Activated T-cell treated with anti-CD3 and anti-CD28 coated beads for 4 hours (primary cell): ENCODE measurements around the gene CKAP4.
"Not testable (repeated sequence)": the region's sequence is repeated elsewhere in the genome, so short reads cannot be mapped to it uniquely, and the experiment has no call there.

Source experiments
- DNase-seq: peaks from one replicate; pipeline ENCODE4 v3.0.0-alpha.2; 2020

CKAP4 gene, protein sequence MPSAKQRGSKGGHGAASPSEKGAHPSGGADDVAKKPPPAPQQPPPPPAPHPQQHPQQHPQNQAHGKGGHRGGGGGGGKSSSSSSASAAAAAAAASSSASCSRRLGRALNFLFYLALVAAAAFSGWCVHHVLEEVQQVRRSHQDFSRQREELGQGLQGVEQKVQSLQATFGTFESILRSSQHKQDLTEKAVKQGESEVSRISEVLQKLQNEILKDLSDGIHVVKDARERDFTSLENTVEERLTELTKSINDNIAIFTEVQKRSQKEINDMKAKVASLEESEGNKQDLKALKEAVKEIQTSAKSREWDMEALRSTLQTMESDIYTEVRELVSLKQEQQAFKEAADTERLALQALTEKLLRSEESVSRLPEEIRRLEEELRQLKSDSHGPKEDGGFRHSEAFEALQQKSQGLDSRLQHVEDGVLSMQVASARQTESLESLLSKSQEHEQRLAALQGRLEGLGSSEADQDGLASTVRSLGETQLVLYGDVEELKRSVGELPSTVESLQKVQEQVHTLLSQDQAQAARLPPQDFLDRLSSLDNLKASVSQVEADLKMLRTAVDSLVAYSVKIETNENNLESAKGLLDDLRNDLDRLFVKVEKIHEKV

GRCh38 chr12:106247674-106248311, at the start of gene CKAP4:
Gene CKAP4 (minus strand): TSS chr12:106248020. CDS start chr12:106247851, 169 bp downstream.
- DNase-seq, result peak; percentile 24

- DNase-seq, result no peak
Observed at GRCh38 chr12:106297075-106297474, 49.3 kb upstream of the CKAP4 start.

- DNase-seq, result no peak
Observed at GRCh38 chr12:106296179-106296877, 48.5 kb upstream of the CKAP4 start.

GRCh38 chr12:106292339-106292738, 44.5 kb upstream of the CKAP4 start:
- DNase-seq, result no peak

GRCh38 chr12:106291342-106291741, 43.5 kb upstream of the CKAP4 start:
- DNase-seq, result no peak

- no peak for DNase-seq
Observed at GRCh38 chr12:106290666-106291065, 42.8 kb upstream of the CKAP4 start.

DNA sequence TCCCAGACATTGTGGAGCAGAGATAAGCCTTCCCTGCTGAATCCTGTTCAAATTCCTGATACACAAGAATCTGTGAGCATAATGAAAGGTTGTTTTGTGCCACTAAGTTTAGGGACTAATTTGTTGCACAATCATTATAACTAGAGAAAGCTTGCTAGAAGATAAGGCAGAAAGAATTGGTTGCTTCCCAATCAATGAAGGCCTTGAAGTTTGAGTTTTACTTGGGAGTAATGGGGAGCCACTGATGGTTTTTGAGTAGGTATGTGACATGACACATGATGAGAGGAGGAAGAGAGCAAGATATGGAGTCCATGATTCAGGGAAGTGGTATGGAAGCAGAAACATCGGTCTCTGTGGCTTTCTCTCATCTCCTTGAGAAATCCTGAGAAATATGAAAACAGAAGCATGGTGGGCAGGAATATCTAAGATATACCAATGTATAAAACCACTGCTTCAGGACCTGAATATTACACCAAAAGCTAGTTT, 41.4 kb upstream of the CKAP4 start:
- DNase-seq, result no peak

DNA sequence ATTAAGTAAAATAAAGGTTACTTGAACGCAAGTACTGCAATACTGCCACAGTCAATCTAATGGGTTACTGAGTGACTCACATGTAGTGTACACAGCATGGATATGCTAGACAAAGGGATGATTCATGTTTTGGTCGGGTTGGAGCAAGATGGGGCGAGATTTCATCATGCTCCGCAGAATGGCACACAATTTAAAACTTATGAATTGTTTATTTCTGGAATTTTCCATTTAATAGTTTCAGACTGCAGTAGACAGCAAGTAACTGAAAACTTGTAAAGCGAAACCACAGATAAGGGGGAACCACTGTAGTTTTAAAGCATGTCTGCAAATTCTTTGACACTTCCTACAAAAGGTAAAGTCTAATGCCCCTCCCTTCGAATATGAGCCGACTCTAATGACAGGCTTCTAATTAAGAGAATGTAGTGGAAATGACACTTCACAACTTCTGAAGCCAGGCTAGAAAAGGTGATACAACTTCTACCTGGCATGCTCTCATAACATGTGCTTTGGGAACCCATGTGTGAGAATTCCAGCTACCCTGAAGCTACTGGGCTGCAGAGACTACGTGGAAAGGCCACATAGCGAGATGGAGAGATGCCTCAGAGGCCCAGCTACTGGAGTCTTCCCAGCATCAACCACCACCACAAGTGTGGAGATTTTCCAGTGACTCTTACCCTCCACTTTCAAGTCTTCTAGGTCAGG, 40.8 kb upstream of the CKAP4 start:
- peak; percentile 9 for DNase-seq

DNA sequence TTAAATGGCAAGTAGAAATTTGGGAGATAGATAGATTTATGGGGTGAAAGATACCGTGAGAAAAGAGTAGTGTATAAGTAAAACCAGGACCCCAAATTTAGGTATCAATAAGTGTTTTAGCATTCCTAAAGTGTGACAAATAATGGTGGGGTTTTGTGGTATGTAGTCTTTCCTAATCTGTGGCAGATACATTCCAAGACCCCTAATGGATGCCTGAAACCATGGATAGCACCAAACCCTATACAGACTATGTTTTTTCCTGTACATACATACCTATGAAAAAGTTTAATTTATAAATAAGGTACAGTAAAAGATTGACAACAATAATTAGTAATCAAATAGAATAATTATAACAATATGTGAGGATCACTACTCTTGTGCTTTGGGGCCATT, 40.3 kb upstream of the CKAP4 start:
- DNase-seq, result no peak

GRCh38 chr12:106287364-106287763, 39.5 kb upstream of the CKAP4 start:
- DNase-seq, result no peak

DNA sequence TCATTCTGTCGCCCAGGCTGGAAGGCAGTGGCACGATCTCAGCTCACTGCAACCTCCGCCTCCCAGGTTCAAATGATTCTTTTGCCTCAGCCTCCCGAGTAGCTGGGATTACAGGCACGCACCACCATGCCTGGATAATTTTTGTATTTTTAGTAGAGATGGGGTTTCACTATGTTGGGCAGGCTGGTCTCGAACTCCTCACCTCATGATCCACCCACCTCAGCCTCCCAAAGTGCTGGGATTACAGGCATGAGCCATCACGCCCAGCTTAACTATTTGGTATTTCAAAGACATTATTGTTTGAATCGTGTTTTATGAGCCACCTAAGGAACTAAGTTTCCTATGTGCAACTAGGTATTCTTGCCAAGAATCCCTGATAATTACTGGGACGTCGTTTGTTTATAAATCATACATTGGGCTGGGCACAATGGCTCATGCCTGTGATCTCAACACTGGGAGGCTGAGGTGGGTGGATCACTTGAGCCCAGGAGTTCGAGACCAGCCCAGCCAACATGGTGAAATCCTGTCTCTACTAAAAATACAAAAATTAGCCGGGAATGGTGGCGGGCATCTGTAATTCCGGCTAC, 38.8 kb upstream of the CKAP4 start:
- DNase-seq, result not testable (repeated sequence)

- DNase-seq, result no peak
Observed at GRCh38 chr12:106285982-106286381, 38.2 kb upstream of the CKAP4 start.

DNA sequence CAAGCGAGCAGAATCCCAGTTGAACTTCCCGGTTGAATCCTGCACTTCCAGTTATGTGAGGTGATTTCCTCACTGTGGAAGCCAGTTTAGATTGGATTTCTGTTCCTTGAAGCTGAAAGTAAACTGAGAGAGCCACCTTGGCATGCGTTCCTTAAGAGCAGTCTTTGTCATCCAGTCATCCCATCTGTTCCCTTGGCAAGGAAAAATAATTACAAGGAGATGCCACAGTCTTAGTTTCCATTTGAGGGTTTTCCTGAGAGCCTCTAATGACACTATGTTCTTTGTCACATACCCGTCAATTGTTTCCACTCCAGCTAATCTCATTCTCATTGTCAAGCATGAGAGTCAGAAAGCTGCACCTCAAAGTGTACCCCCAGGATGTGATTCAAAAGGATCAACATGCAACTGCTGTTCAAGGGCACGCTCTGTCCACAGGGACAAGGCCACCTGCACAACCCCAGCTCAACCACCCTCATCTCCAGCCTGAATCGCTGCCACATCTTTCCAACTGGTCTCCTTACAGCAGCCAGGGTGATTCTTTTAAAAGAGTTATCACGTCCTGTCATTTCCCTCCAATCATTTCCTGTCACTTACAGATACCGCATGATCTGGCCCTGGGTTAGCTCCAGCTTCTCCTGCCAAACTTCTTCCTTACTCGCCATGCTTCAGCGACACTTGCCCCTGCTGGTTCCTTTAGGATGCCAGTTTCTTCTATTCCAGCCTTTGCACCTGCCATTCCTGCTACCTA, 36.7 kb upstream of the CKAP4 start:
- no peak for DNase-seq

GRCh38 chr12:106282457-106283097, 34.8 kb upstream of the CKAP4 start:
- peak; percentile 27 for DNase-seq

- no peak for DNase-seq
Observed at GRCh38 chr12:106281804-106282203, 34.0 kb upstream of the CKAP4 start.

DNA sequence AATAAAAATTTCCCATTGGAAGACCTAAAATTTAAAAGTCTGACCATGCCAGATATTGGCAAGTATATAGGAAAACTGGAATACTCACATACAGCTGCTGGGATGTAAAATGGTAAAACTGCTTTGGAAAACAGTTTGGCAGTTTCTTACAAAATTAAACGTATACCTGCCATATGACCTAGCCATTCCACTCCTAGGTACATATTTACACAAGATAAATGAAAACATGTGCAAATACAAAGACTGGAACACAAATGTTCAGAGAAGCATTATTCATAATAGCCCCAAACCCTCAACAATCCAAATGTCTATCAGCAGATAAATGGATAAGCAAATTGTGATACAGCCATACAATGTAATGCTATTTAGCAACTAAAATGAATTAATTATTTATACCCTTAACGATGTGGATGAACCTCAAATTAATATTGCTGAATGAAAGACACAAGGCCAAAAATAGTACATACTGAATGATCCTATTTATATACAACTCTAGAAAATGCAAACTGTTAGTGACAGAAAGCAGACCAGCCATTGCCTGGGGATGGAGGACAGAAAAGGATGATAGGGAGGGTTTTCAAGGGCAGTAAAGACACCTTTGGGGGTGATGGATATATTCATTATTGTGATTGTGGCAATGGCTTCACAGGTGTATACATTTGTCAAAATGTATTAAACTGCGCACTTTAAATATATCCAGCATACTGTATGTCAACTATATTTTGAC, 33.4 kb upstream of the CKAP4 start:
- no peak for DNase-seq

GRCh38 chr12:106280106-106280505, 32.3 kb upstream of the CKAP4 start:
- no peak for DNase-seq

DNA sequence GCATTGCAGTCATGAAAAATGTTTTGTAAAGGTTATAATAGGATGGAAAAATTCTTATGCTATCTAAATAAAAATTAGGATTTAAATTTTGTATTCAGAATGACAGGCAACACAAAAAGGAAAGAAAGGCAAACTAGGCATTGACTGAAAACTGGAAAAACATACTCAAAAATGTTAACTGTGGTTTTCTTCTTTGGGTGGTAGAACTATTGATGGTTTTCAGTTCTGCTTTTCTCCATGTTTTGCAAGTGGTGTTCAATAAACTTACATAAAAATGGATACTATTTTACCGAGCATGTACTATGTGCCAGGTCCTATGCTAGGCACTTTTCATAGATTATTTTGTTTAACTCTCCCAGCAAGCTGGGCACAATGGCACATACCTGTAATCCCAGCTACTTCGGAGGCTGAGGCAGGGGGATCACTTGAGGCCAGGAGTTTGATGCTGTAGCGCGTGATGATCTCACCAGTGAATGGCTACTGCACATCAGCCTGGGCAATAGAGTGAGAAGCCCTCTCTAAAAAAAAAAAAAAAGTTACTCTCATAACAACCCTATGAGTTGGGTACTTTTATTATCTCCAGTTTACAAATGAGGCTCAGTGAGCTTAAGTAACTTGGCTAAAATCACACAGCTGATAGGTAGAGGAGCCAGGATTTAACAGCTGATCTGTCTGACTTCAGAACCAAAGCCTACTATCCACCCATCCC, 28.4 kb upstream of the CKAP4 start:
- no peak for DNase-seq

DNA sequence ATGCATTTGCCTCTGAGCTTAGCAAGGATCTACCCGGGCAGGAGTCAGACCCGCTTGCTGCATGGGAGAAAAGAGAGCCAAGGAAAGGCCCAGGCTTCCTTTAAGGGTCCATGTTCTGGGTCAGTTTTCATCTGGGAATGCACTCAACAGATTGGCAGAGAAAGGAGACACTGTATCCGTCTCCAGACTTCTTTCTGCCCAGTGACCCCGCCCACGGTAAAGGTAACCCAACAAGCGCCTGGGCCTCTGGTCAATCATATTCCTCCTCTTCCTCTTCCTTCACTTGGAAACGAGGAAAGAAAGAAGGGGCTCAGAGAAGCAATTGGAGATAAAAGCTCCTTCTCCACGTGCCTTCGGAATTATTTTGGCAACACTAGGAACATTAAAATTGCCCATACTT, 27.6 kb upstream of the CKAP4 start:
- DNase-seq, result no peak
